RKO (cell line): ENCODE measurements around the gene CASS4.
A peak's percentile ranks its signal among the peaks of the same experiment; 100 is the strongest.

Source experiments
- DNase-seq: peaks from one replicate; pipeline ENCODE4 v3.0.0-alpha.2; 2016; ENCODE audit warnings: low spot score

Gene CASS4

DNA sequence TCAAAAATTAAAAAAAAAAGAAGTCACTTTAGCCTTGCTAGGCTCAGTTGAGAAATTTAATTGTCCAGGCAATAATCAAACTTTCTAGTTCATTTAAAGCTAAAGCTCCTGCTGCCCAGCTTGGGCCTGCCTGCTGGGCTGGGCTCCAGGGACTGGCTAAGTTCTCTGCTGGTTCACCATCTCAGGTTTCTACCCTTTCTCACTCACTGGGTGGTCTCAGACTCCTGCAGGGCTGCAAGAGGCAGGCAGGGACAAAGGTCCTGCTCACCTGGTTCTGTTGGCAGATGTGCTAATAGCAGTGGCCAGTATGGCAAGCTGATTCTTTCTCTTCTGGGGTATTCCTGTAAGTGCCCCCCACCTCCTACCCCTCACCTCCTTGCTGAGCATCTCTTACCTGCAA lies 35.2 kb downstream of the CASS4 start:
- no peak for DNase-seq

DNA sequence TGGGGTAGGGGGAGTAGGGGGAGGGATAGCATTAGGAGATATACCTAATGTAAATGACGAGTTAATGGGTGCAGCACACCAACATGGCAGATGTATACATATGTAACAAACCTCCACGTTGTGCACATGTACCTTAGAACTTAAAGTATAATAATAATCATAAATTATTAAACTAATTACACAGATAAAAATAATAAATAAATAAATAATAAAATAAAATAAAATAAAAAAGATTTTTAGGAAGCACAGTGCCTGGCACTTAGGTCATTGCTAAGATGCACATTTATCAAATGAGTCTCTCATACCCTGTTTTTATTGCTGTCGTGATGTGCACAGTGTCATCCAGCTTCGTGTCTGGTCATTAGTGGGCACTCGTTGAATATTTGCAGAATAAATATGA lies 37.4 kb downstream of the CASS4 start:
- DNase-seq, result no peak

GRCh38 chr20:56451056-56451765 lies 39.2 kb downstream of the CASS4 start:
- no peak for DNase-seq

GRCh38 chr20:56453352-56453751 lies 41.3 kb downstream of the CASS4 start:
- no peak for DNase-seq

GRCh38 chr20:56454754-56455153 lies 42.7 kb downstream of the CASS4 start:
- no peak for DNase-seq

GRCh38 chr20:56458206-56458821 lies 46.3 kb downstream of the CASS4 start:
- no peak for DNase-seq

- no peak for DNase-seq
Observed at GRCh38 chr20:56460459-56460858, 48.4 kb downstream of the CASS4 start.

GRCh38 chr20:56461576-56461975 lies 49.5 kb downstream of the CASS4 start:
- no peak for DNase-seq

GRCh38 chr20:56463428-56463827 lies 51.4 kb downstream of the CASS4 start:
- no peak for DNase-seq

DNA sequence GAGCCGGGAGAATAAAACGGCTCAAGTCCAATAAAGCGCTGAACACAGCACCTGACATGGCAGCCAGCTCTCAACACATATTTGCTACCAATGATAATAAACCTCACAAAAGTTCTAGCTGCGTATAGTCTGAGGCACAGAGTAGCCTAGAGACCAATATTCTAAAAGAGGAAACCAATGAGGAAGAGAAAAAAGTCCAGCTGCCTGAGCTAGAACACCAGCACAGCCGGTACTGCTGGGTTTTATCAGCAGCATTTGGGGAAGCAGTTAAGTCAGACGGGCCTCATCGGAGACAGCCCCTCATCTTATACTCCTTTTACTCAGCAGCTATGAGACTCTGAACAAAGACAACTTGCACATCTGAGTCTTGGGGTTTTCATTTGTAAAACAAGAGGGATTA lies 53.9 kb downstream of the CASS4 start:
- DNase-seq, result no peak

GRCh38 chr20:56467968-56468315 lies 55.9 kb downstream of the CASS4 start:
- DNase-seq, result no peak

DNA sequence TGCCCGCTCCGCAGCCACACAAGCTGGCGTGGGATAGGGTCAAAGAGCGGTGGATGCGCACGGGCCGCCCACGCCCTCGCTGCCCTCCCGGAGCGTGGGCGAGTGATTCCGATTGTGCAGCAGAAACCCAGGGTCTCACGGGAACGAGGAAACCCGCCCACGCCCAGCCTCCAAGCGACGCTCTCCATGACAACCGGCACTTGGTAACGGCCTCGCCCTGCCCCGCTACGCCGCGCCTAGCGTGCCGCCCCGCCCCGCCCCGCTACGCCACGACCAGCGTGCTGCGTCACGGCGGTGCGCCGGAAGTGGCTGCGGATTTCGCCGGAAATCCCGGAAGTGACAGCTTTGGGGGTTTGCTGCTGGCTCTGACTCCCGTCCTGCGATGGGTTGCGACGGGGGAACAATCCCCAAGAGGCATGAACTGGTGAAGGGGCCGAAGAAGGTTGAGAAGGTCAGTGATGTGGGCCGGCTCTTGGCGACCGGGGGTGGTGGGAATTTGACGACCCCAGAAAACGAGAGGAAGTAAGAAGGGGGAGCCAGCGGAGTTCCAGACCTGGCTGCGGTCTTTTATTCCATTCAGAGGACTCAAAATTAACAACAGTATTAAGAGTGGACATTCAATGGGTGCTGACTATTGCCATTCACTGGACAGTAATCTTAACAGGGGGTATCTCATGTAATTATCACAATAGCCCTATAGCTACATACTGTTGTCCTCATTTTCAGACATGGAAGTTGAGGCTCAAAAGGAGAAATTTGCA lies 56.4 kb downstream of the CASS4 start, which contains the start of gene RTF2:
Gene RTF2, plus strand, starts transcription at position 312 of the 761 bp plus-strand sequence. Its CDS starts 71 bp downstream, at position 383.
- peak; percentile 98 for DNase-seq

GRCh38 chr20:56469077-56469449 lies 57.0 kb downstream of the CASS4 start:
- no peak for DNase-seq

DNA sequence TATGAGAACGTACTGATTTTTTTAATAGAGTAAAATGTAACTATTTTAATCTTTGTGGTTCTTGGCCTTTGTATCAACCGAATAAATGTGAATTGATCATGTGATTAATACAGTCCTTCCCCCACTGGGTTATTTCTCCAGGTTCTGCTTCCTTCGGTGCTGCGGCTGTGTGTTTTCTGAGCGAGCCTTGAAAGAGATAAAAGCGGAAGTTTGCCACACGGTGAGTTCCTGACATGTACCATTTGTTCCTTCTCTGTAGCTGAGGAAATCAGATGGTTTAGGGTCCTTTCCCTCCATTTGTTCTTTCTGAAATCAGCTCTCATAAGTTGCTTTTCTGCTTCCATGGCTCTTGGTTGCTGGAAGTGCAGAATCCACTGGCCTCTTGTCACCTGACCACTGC lies 71.9 kb downstream of the CASS4 start:
- no peak for DNase-seq

- DNase-seq, result no peak
Observed at GRCh38 chr20:56487216-56487615, 75.2 kb downstream of the CASS4 start.

DNA sequence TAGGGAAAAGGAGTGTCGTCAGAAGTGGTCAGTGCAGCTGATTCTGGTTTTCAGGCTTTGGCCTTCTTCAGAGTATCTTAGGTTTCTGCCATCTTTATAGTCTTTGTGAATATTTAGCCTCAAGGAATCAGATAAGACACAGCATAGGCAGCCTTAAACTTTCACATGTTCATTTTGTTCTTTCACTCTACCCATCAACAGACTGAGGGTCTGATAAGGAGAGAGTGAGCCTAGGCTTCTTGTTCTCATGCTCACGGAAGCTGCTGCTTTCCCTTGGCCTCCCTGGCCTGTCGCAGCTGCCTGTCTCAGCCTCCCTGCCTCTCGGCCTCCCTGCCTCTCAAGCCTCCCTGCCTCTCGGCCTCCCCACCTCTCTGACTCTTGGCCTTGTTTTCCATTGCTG lies 76.5 kb downstream of the CASS4 start:
- DNase-seq, result no peak

DNA sequence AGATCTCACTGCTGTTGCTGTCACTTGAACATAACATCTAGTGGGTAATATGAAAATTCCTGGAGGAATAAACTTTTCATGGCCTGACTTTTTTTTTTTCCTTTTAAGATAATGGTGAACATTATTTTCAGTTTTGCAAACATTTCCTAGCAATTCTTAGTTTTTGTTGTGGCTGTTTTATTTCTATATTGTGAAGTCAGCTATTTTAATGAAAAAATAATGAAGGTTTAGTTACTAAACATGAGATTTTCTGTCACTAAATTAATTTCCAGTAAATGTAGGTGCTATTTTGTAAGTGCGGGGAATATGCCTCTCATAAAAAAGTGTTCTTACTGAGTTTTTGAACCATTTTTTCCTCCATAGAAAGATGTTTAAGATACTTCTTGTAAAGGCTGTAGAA lies 89.1 kb downstream of the CASS4 start:
- DNase-seq, result no peak

GRCh38 chr20:56503916-56504315 lies 91.9 kb downstream of the CASS4 start:
- no peak for DNase-seq

DNA sequence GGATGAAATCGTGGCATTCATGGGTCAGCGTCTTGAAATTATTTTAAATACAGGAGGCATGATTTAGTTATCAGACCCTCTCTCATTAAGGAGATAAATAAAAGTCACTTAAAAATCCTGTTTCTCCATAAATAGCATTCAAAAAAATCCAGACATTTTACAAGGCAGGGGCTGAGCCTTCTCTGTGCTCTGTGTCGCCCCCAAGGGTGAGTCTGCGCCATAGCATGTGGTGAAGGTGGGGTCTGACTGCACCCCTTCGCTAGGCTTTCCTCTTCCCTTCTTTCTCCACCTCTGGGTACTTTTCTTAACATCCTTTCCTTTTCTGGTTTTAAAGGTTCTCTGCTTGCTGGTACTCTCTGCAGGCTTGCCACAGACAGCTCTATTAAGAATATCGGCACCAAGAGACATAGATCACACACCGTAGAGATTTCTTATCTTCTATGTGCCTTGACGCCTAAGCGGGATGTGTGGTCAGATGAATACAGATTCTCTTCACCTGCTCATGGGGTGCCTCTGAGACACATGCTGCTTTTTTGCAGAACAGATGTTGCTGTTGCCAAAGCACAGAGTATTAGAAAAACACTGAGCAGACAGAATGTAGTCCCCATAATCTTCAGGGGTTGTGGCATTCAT lies 92.4 kb downstream of the CASS4 start:
- no peak for DNase-seq

- DNase-seq, result no peak
Observed at GRCh38 chr20:56506103-56506502, 94.0 kb downstream of the CASS4 start.
